Measurements from ENCODE around the gene ATM.
A peak's percentile ranks its signal among the peaks of the same experiment; 100 is the strongest.

- TF ChIP-seq SIN3A (IDR thresholded peaks at IDR 0.05; ENCODE audit: low read depth, low read length) = no peak
- TF ChIP-seq POLR2A (IDR thresholded peaks at IDR 0.05; ENCODE audit: low read depth, low read length) = peak; percentile 38
- no peak for TF ChIP-seq E2F4 (IDR thresholded peaks at IDR 0.05; ENCODE audit: low read depth, low read length)
- no peak for TF ChIP-seq ZNF622 (IDR thresholded peaks at IDR 0.05)
- TF ChIP-seq CTCF (IDR thresholded peaks at IDR 0.05 in 2 of 3, conservative IDR thresholded peaks at IDR 0.05 in 1 of 3; ENCODE audit: control insufficient read depth in 2 of 3, extremely low read depth in 1 of 3, insufficient read depth in 1 of 3, low read depth in 3 of 3, low read length in 3 of 3) = no peak
- TF ChIP-seq TAF1 (IDR thresholded peaks at IDR 0.05; ENCODE audit: borderline replicate concordance, low read depth, low read length) = no peak
- TF ChIP-seq, protein P1, sequence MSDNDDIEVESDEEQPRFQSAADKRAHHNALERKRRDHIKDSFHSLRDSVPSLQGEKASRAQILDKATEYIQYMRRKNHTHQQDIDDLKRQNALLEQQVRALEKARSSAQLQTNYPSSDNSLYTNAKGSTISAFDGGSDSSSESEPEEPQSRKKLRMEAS (IDR thresholded peaks at IDR 0.05; ENCODE audit: low read depth, low read length) = no peak
- TF ChIP-seq, protein P2, sequence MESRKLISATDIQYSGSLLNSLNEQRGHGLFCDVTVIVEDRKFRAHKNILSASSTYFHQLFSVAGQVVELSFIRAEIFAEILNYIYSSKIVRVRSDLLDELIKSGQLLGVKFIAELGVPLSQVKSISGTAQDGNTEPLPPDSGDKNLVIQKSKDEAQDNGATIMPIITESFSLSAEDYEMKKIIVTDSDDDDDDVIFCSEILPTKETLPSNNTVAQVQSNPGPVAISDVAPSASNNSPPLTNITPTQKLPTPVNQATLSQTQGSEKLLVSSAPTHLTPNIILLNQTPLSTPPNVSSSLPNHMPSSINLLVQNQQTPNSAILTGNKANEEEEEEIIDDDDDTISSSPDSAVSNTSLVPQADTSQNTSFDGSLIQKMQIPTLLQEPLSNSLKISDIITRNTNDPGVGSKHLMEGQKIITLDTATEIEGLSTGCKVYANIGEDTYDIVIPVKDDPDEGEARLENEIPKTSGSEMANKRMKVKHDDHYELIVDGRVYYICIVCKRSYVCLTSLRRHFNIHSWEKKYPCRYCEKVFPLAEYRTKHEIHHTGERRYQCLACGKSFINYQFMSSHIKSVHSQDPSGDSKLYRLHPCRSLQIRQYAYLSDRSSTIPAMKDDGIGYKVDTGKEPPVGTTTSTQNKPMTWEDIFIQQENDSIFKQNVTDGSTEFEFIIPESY (IDR thresholded peaks at IDR 0.05) = no peak
- no peak for TF ChIP-seq ETV6 (conservative IDR thresholded peaks at IDR 0.05 in 1 of 2, IDR thresholded peaks at IDR 0.05 in 1 of 2; ENCODE audit: borderline replicate concordance in 1 of 2, low read depth in 1 of 2)
- no peak for TF ChIP-seq POLR2AphosphoS5 (IDR thresholded peaks at IDR 0.05; ENCODE audit: low read length)
- TF ChIP-seq EGR1 (IDR thresholded peaks at IDR 0.05; ENCODE audit: borderline replicate concordance in 1 of 2, low read depth in 2 of 2, low read length in 2 of 2) = no peak
- no peak for TF ChIP-seq SP1 (IDR thresholded peaks at IDR 0.05; ENCODE audit: low read depth, low read length)
- TF ChIP-seq, protein P3, sequence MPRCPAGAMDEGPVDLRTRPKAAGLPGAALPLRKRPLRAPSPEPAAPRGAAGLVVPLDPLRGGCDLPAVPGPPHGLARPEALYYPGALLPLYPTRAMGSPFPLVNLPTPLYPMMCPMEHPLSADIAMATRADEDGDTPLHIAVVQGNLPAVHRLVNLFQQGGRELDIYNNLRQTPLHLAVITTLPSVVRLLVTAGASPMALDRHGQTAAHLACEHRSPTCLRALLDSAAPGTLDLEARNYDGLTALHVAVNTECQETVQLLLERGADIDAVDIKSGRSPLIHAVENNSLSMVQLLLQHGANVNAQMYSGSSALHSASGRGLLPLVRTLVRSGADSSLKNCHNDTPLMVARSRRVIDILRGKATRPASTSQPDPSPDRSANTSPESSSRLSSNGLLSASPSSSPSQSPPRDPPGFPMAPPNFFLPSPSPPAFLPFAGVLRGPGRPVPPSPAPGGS (IDR thresholded peaks at IDR 0.05; ENCODE audit: borderline replicate concordance, insufficient read depth, low read depth, low read length, poor library complexity, severe bottlenecking) = no peak
- TF ChIP-seq, protein P4, sequence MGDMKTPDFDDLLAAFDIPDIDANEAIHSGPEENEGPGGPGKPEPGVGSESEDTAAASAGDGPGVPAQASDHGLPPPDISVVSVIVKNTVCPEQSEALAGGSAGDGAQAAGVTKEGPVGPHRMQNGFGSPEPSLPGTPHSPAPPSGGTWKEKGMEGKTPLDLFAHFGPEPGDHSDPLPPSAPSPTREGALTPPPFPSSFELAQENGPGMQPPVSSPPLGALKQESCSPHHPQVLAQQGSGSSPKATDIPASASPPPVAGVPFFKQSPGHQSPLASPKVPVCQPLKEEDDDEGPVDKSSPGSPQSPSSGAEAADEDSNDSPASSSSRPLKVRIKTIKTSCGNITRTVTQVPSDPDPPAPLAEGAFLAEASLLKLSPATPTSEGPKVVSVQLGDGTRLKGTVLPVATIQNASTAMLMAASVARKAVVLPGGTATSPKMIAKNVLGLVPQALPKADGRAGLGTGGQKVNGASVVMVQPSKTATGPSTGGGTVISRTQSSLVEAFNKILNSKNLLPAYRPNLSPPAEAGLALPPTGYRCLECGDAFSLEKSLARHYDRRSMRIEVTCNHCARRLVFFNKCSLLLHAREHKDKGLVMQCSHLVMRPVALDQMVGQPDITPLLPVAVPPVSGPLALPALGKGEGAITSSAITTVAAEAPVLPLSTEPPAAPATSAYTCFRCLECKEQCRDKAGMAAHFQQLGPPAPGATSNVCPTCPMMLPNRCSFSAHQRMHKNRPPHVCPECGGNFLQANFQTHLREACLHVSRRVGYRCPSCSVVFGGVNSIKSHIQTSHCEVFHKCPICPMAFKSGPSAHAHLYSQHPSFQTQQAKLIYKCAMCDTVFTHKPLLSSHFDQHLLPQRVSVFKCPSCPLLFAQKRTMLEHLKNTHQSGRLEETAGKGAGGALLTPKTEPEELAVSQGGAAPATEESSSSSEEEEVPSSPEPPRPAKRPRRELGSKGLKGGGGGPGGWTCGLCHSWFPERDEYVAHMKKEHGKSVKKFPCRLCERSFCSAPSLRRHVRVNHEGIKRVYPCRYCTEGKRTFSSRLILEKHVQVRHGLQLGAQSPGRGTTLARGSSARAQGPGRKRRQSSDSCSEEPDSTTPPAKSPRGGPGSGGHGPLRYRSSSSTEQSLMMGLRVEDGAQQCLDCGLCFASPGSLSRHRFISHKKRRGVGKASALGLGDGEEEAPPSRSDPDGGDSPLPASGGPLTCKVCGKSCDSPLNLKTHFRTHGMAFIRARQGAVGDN (IDR thresholded peaks at IDR 0.05) = no peak
Measured at GRCh38 chr11:108206171-108206570, 16.7 kb upstream of the ATM start.

Measured in GM12878 (cell line).